Measurements from ENCODE around the gene EXOC4.

Gene EXOC4

DNA sequence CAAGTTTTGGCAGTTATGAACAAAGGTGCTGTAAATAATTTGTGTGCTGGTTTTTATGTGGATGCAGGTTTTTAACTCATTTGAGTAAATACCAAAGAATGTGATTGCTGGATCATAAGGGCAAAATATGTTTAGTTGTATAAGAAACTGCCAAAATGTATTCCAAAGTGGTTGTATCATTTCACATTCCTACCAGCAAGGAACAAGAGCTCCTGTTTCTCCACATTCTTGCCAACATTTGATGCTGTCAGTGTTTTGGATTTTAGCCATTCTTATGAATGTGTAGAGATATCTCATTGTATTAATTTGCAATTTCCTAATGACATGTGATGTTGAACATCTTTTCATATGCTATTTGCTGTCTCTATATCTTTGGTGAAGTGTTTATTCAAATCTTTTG lies 666.9 kb downstream of the EXOC4 start:
- DNase-seq (ENCODE audit: low read depth), result no peak
- no peak overlapping the region for H3K4me3 ChIP-seq (ENCODE audit: low read depth, low read length)
- TF ChIP-seq, protein P1, sequence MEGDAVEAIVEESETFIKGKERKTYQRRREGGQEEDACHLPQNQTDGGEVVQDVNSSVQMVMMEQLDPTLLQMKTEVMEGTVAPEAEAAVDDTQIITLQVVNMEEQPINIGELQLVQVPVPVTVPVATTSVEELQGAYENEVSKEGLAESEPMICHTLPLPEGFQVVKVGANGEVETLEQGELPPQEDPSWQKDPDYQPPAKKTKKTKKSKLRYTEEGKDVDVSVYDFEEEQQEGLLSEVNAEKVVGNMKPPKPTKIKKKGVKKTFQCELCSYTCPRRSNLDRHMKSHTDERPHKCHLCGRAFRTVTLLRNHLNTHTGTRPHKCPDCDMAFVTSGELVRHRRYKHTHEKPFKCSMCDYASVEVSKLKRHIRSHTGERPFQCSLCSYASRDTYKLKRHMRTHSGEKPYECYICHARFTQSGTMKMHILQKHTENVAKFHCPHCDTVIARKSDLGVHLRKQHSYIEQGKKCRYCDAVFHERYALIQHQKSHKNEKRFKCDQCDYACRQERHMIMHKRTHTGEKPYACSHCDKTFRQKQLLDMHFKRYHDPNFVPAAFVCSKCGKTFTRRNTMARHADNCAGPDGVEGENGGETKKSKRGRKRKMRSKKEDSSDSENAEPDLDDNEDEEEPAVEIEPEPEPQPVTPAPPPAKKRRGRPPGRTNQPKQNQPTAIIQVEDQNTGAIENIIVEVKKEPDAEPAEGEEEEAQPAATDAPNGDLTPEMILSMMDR (IDR thresholded peaks at IDR 0.05; ENCODE audit: low read depth, low read length, missing control alignments), result no peak
- in situ Hi-C loops (cut with HindIII; ENCODE audit: low sequenced_read_pairs), result no loop called here

DNA sequence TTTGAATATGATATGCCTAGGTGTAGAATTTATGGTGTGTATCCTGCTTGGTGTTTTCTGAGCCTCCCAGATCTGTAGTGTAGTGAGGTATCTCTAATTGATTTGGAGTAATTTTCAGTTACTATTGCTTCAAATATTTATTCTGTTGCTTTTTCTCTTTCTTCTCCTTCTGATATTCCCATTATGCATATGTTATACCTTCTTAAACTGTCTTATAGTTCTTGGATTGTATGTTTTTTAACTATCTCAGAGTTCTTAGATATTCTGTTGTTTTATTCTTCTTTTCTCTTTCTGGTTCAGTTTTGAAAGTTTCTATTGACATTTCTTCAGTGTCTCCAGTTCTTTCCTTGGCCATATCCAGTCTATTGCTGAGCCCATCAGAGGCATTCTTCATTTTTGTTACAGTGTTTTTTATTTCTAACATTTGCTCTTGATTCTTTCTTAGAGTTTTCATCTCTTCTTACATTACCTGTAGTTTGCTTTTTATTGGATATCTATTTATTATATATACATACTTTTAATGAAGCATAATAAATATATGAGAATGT lies 668.8 kb downstream of the EXOC4 start:
- no peak overlapping the region for H3K4me3 ChIP-seq (ENCODE audit: low read depth, low read length)
- DNase-seq (ENCODE audit: low read depth), result no peak
- TF ChIP-seq, protein P1 (IDR thresholded peaks at IDR 0.05; ENCODE audit: low read depth, low read length, missing control alignments), result no peak
- in situ Hi-C loops (cut with HindIII; ENCODE audit: low sequenced_read_pairs), result no loop called here

DNA sequence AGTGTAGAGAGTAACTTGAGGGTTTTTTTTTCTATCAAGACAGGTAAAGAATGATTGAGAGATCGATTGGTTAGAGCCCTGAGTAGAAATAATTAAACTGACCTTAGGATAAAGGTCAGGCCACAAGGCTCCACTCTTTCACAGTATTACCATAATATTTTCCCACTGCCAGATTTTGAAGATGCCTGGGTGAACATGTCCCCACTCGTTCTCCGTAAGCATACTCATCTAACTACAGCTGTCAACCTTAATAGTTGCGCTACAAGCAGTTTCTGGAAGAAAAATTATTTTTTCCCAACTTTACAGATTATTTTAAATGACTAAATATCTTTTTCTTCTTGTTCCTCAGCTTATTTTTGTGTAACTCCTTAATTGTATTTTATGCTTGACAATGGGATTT lies 671.1 kb downstream of the EXOC4 start:
- TF ChIP-seq, protein P1 (IDR thresholded peaks at IDR 0.05; ENCODE audit: low read depth, low read length, missing control alignments), result no peak
- in situ Hi-C loops (cut with HindIII; ENCODE audit: low sequenced_read_pairs), result no loop called here

DNA sequence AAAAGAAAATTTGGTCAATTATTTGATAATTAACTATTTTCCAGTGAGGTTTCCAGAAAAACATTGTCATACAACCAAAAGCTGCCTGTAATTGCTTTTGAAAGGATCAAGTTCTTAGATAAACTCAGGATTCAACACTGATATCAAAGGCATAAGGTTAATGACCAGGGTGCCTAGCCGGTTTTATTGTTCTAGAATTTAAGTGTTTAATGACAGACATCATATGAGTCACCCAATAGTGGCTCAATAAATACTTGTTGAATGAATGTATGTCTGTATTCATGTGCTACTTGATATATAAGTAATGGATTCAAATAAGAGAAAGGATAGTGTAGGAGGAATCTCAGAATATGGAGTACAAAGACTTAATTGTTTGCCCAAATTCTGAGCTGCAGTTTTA lies 678.2 kb downstream of the EXOC4 start:
- no peak for DNase-seq (ENCODE audit: low read depth)
- TF ChIP-seq, protein P1 (IDR thresholded peaks at IDR 0.05; ENCODE audit: low read depth, low read length, missing control alignments), result no peak
- in situ Hi-C loops (cut with HindIII; ENCODE audit: low sequenced_read_pairs), result no loop called here

More for the DNA sequence above, 671.1 kb downstream of the EXOC4 start:
- H3K4me3 ChIP-seq (ENCODE audit: low read depth, low read length), result no peak overlapping the region
- DNase-seq (ENCODE audit: low read depth), result no peak

DNA sequence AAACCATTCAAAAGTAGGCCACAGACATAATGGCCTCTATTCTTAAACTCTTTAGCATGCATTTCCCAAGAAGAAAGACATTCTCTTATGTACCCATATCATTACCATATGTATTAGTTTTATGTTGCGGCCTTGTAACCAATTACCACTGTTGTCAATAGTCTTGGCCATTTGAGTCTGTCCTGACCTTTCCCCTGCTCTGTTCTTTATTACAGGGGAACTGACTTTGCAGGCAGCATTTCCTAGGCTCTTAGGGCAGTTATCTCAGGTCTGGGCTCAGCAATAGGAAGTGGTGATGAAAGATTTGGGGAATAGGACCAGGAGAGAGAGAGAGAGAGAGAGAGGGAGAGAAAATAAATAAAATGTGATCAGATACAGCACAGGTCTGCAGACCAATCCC lies 679.7 kb downstream of the EXOC4 start:
- TF ChIP-seq, protein P1 (IDR thresholded peaks at IDR 0.05; ENCODE audit: low read depth, low read length, missing control alignments), result no peak
- no peak for DNase-seq (ENCODE audit: low read depth)
- no peak overlapping the region for H3K4me3 ChIP-seq (ENCODE audit: low read depth, low read length)
- in situ Hi-C loops (cut with HindIII; ENCODE audit: low sequenced_read_pairs), result no loop called here

More for the DNA sequence above, 678.2 kb downstream of the EXOC4 start:
- no peak overlapping the region for H3K4me3 ChIP-seq (ENCODE audit: low read depth, low read length)

DNA sequence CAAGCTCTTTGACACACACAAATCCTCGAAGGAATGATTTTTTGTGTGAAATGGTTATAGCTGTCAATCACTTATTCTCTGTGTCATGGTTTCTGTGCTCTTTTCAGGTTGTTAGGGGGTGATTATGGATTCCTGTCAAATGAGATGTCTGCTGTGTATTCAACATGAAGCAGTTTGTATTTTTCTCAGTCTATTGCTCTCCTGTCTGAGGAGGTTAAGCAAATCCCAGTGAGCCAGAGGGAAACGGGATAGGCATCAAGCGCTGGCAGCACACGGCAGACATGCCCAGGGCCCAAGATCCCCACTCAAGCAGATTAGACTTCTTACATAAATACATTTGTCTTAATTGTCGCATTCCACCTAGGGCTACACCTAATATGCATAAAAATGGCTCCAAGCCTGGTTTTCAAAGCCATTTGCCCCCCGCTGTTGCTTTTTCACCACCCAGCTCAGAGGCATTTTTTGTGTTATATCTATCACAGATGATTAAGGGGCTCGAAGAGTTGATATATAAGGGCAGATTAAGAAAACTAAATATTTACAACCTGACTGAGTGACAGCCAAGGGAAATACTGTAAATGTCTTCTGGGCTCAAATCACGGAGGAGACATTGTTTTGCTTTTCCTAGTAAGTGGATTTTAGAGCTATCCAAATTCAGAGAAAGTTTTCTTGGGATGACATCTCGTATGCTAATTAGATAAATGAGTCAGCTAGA lies 681.5 kb downstream of the EXOC4 start:
- no peak for DNase-seq (ENCODE audit: low read depth)
- TF ChIP-seq, protein P1 (IDR thresholded peaks at IDR 0.05; ENCODE audit: low read depth, low read length, missing control alignments), result no peak
- in situ Hi-C loops (cut with HindIII; ENCODE audit: low sequenced_read_pairs), result no loop called here
- no peak overlapping the region for H3K4me3 ChIP-seq (ENCODE audit: low read depth, low read length)

All from astrocyte of the cerebellum (primary cell).